HCT116 (cell line): Measurements from ENCODE around the gene CWC27. TPM values are rescaled to one million over a fixed set of nuclear protein-coding genes. Genes with fewer than 3 reads are reported as not detected.

Source experiments
- ATAC-seq: fragments of 200-7000 bp; cut with Tn5 transposase; 2 replicates; pipeline ENCODE4 v1.9.1; 2020; ENCODE audit warnings: mild to moderate bottlenecking, moderate library complexity
- BruUV-seq: library from RNA; stranded (reverse); fragments of 400-500 nt; replicated peaks from 2 replicates; lab custom pipeline; 2021; lab: Mats Ljungman, UMichigan
- CTCF ChIA-PET: fragments of 300-600 bp; sonication (Branson Sonifier 250); formaldehyde crosslinking; loops from one replicate; lab custom pipeline; 2021; ENCODE audit warnings: antibody characterized with exemption; lab: Charles Lee
- POLR2A ChIA-PET: fragments of 300-600, 350-600 bp; sonication (Branson Sonifier 250); formaldehyde crosslinking; loops from one replicate; lab custom pipeline; 2021; ENCODE audit warnings: antibody characterized with exemption; lab: Charles Lee
- RAD21 ChIA-PET, 2 experiments: fragments of 300-600 bp; sonication (Branson Sonifier 250); formaldehyde crosslinking; loops; one replicate each; lab custom pipeline; 2023; ENCODE audit warnings: low total read pairs in 2 of 2; ENCODE audit not compliant: uncharacterized antibody in 2 of 2, unreplicated experiment in 2 of 2, low non-redundant PET in 1 of 2; lab: Charles Lee
- DNase-seq: peaks from one replicate; pipeline ENCODE4 v3.0.0-alpha.2; 2010; ENCODE audit warnings: low read depth, low spot score
- H2AFZ ChIP-seq: fragments of 200-600 bp; shearing (Covaris generic), sonication (generic); 2 replicates; pipeline ENCODE4 v1.6.1; 2017; ENCODE audit warnings: low read depth, mixed run types, mixed read lengths, antibody characterized with exemption, low read length; ENCODE audit not compliant: poor library complexity, severe bottlenecking
- H3K27ac ChIP-seq: 2 replicates; pipeline ENCODE4 v1.5.1; 2012; ENCODE audit warnings: low read depth, low read length
- H3K27me3 ChIP-seq: fragments of 200-600 bp; sonication (generic); 2 replicates; pipeline ENCODE4 v1.6.1; 2016; ENCODE audit warnings: mixed run types, low read length, mixed read lengths; ENCODE audit not compliant: insufficient read depth
- H3K36me3 ChIP-seq, 2 experiments: fragments of 200-500 bp in 1 of 2; fragments of 200-600 bp in 1 of 2; sonication (Bioruptor generic) in 1 of 2; sonication (generic) in 1 of 2; 2 replicates each; pipeline versions ENCODE4 v1.5.1 to v1.6.1; 2014 to 2016; ENCODE audit warnings: low read length in 2 of 2, inconsistent platforms in 1 of 2, mixed read lengths in 1 of 2, mixed run types in 1 of 2; ENCODE audit not compliant: insufficient read depth in 2 of 2, control insufficient read depth in 1 of 2
- H3K4me1 ChIP-seq, 2 experiments: fragments of 200-600 bp in 1 of 2; sonication (generic) in 1 of 2; 2 replicates each; pipeline versions ENCODE4 v1.5.1 to v1.6.1; 2012 to 2017; ENCODE audit warnings: low read length in 2 of 2, inconsistent platforms in 1 of 2, mild to moderate bottlenecking in 1 of 2, mixed read lengths in 1 of 2, mixed run types in 1 of 2, moderate library complexity in 1 of 2; ENCODE audit not compliant: insufficient read depth in 2 of 2, control insufficient read depth in 1 of 2
- H3K4me2 ChIP-seq: fragments of 200-600 bp; sonication (generic); 2 replicates; pipeline ENCODE4 v1.6.1; 2017; ENCODE audit warnings: mixed run types, low read length, mixed read lengths
- H3K4me3 ChIP-seq, 2 experiments: fragments of 200-600 bp in 1 of 2; sonication (generic) in 1 of 2; replicated peaks in 1 of 2; 2 replicates each; pipeline ENCODE4 v1.5.1; 2011 to 2016; ENCODE audit warnings: low read length in 2 of 2, control low read depth in 1 of 2, low read depth in 1 of 2, mild to moderate bottlenecking in 1 of 2, mixed read lengths in 1 of 2, mixed run types in 1 of 2
- H3K79me2 ChIP-seq: fragments of 200-600 bp; sonication (generic); 2 replicates; pipeline ENCODE4 v1.6.1; 2017; ENCODE audit warnings: mild to moderate bottlenecking, mixed run types, low read length, moderate library complexity, mixed read lengths; ENCODE audit not compliant: insufficient read depth
- H3K9ac ChIP-seq: fragments of 200-600 bp; sonication (generic); 2 replicates; pipeline ENCODE4 v1.6.1; 2016; ENCODE audit warnings: low read length, mixed read lengths
- H3K9me2 ChIP-seq: fragments of 200-600 bp; sonication (generic), shearing (Covaris generic); 2 replicates; pipeline ENCODE4 v1.6.1; 2017; ENCODE audit warnings: mixed run types, mild to moderate bottlenecking, moderate library complexity; ENCODE audit not compliant: insufficient read depth
- H3K9me3 ChIP-seq, 2 experiments: fragments of 200-500 bp in 1 of 2; fragments of 200-600 bp in 1 of 2; sonication (Bioruptor generic) in 1 of 2; sonication (generic) in 1 of 2; 2 replicates each; pipeline ENCODE4 v1.6.1; 2014 to 2017; ENCODE audit warnings: low read length in 2 of 2, mixed read lengths in 2 of 2, inconsistent platforms in 1 of 2, low read depth in 1 of 2, mild to moderate bottlenecking in 1 of 2, mixed run types in 1 of 2, moderate library complexity in 1 of 2; ENCODE audit not compliant: control insufficient read depth in 1 of 2, insufficient read depth in 1 of 2
- H4K20me1 ChIP-seq: fragments of 200-600 bp; sonication (generic), shearing (Covaris generic); 2 replicates; pipeline ENCODE4 v1.6.1; 2017; ENCODE audit warnings: mixed run types, mild to moderate bottlenecking, moderate library complexity; ENCODE audit not compliant: insufficient read depth
- CBX3 ChIP-seq: IDR thresholded peaks from 2 replicates; pipeline ENCODE4 v1.6.1; 2012; ENCODE audit warnings: low read depth
- CEBPB ChIP-seq: IDR thresholded peaks from 2 replicates; pipeline ENCODE4 v1.6.1; 2012; ENCODE audit warnings: low read depth
- EGR1 ChIP-seq: IDR thresholded peaks from 2 replicates; pipeline ENCODE4 v1.6.1; 2012; ENCODE audit warnings: low read depth
- ELF1 ChIP-seq: IDR thresholded peaks from 2 replicates; pipeline ENCODE4 v1.6.1; 2012; ENCODE audit warnings: low read depth, borderline replicate concordance
- EZH2 ChIP-seq: fragments of 200-600 bp; sonication (generic); IDR thresholded peaks from 2 replicates; pipeline ENCODE4 v1.6.1; 2017; ENCODE audit warnings: antibody characterized with exemption, mixed run types
- EZH2phosphoT487 ChIP-seq: fragments of 200-600 bp; IDR thresholded peaks from 2 replicates; pipeline ENCODE4 v1.6.1; 2018; ENCODE audit warnings: antibody characterized with exemption, borderline replicate concordance
- FOSL1 ChIP-seq: IDR thresholded peaks from 2 replicates; pipeline ENCODE4 v1.6.1; 2012; ENCODE audit warnings: low read depth
- JUND ChIP-seq: IDR thresholded peaks from 2 replicates; pipeline ENCODE4 v1.6.1; 2012
- POLR2A ChIP-seq: IDR thresholded peaks from 2 replicates; pipeline ENCODE4 v1.7.0; 2011; ENCODE audit warnings: borderline replicate concordance; ENCODE audit not compliant: insufficient read depth, insufficient read length; ENCODE audit errors: extremely low read depth
- POLR2AphosphoS5 ChIP-seq: IDR thresholded peaks from 2 replicates; pipeline ENCODE4 v1.6.1; 2011; ENCODE audit warnings: mild to moderate bottlenecking, low read depth, low read length, moderate library complexity
- SIN3A ChIP-seq: IDR thresholded peaks from 2 replicates; pipeline ENCODE4 v1.6.1; 2012; ENCODE audit warnings: low read depth
- SP1 ChIP-seq: IDR thresholded peaks from 2 replicates; pipeline ENCODE4 v1.6.1; 2012; ENCODE audit warnings: low read depth
- SRF ChIP-seq: IDR thresholded peaks from 2 replicates; pipeline ENCODE4 v1.6.1; 2012; ENCODE audit warnings: low read depth
- YY1 ChIP-seq: IDR thresholded peaks from 2 replicates; pipeline ENCODE4 v1.6.1; 2011; ENCODE audit warnings: low read length, low read depth, moderate library complexity, mild to moderate bottlenecking; ENCODE audit not compliant: insufficient replicate concordance; ENCODE audit errors: extremely low read depth
- ZBTB33 ChIP-seq: IDR thresholded peaks from 2 replicates; pipeline ENCODE4 v1.6.1; 2011; ENCODE audit warnings: mild to moderate bottlenecking, low read length, moderate library complexity; ENCODE audit not compliant: insufficient replicate concordance; ENCODE audit errors: extremely low read depth
- ZFX ChIP-seq: fragments of 450-650 bp; IDR thresholded peaks from 2 replicates; pipeline ENCODE4 v1.6.1; 2017
- intact Hi-C: fragments of 100-400 bp; cut with micrococcal nuclease; formaldehyde crosslinking; loops from 2 replicates; pipeline ENCODE4 v1.10.0; 2022
- total RNA-seq: library from RNA; stranded (reverse); gene quantifications from one replicate; pipeline ENCODE4 v1.2.1, GENCODE V29; 2021; ENCODE audit not compliant: unreplicated experiment
- TF ChIP-seq, protein P1 (sequence below): IDR thresholded peaks from 2 replicates; pipeline ENCODE4 v1.6.1; 2012
- TF ChIP-seq, protein P2 (sequence below): IDR thresholded peaks from 2 replicates; pipeline ENCODE4 v1.6.1; 2012

The CWC27 gene
- total RNA-seq, 1 experiment from 2014 or later, result 29.1 TPM

GRCh38 chr5:64840958-64841357 lies 72.2 kb downstream of the CWC27 start:
- no peaks in the 10 kb centered on the region for H3K27me3 ChIP-seq
- H2AFZ ChIP-seq, result no peak overlapping the region
- no peaks in the 10 kb centered on the region for H3K36me3 ChIP-seq
- TF ChIP-seq ZFX, result no peak
- no peak for TF ChIP-seq YY1
- no peak for TF ChIP-seq ELF1
- no peak for TF ChIP-seq JUND
- TF ChIP-seq, protein P1, sequence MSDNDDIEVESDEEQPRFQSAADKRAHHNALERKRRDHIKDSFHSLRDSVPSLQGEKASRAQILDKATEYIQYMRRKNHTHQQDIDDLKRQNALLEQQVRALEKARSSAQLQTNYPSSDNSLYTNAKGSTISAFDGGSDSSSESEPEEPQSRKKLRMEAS, result no peak
- no peak for TF ChIP-seq SIN3A
- no peak for TF ChIP-seq ZBTB33
- TF ChIP-seq EZH2, result no peak
- H4K20me1 ChIP-seq, result no peaks in the 10 kb centered on the region
- intact Hi-C loops, result no loop called here
- no peak overlapping the region for H3K27ac ChIP-seq
- BruUV-seq, result no TSS peak
- H3K9ac ChIP-seq, result no peak overlapping the region
- H3K9me2 ChIP-seq, result no peaks in the 10 kb centered on the region
- ChIA-PET RAD21 (no interaction called here), CTCF (no interaction called here), POLR2A (no interaction called here)
- H3K4me1 ChIP-seq, result no peaks in the 10 kb centered on the region
- no peaks in the 10 kb centered on the region for H3K79me2 ChIP-seq
- H3K4me2 ChIP-seq, result no peak overlapping the region
- no peaks in the 10 kb centered on the region for H3K9me3 ChIP-seq
- H3K4me3 ChIP-seq, result no peak overlapping the region
- no peak for DNase-seq
- no peak for ATAC-seq

- no peaks in the 10 kb centered on the region for H3K4me1 ChIP-seq
- no peak overlapping the region for H2AFZ ChIP-seq
- POLR2A ChIA-PET, result no interaction called here
- H3K4me2 ChIP-seq, result no peak overlapping the region
- RAD21 ChIA-PET, result no interaction called here
- intact Hi-C loops, result no loop called here
- no peaks in the 10 kb centered on the region for H4K20me1 ChIP-seq
- no peak for TF ChIP-seq EGR1
- TF ChIP-seq FOSL1, result no peak
- no peak for TF ChIP-seq SP1
- TF ChIP-seq, protein P2, sequence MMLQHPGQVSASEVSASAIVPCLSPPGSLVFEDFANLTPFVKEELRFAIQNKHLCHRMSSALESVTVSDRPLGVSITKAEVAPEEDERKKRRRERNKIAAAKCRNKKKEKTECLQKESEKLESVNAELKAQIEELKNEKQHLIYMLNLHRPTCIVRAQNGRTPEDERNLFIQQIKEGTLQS, result no peak
- TF ChIP-seq ZFX, result no peak
- TF ChIP-seq EZH2phosphoT487, result no peak
- TF ChIP-seq, protein P1, result no peak
- TF ChIP-seq CEBPB, result no peak
- TF ChIP-seq POLR2A, result no peak
- no peak for TF ChIP-seq POLR2AphosphoS5
- TF ChIP-seq EZH2, result no peak
- no peak for TF ChIP-seq SIN3A
- TF ChIP-seq CBX3, result no peak
- TF ChIP-seq ZBTB33, result no peak
- TF ChIP-seq SRF, result no peak
- no peak for TF ChIP-seq YY1
- H3K9me2 ChIP-seq, result no peaks in the 10 kb centered on the region
- H3K9me3 ChIP-seq, result no peaks in the 10 kb centered on the region
- DNase-seq (no peak), ATAC-seq (no peak)
- no peaks in the 10 kb centered on the region for H3K79me2 ChIP-seq
- H3K36me3 ChIP-seq, result no peaks in the 10 kb centered on the region
- H3K27me3 ChIP-seq, result no peaks in the 10 kb centered on the region
- H3K27ac ChIP-seq, result no peak overlapping the region
- H3K9ac ChIP-seq, result no peak overlapping the region
- no peak overlapping the region for H3K4me3 ChIP-seq
- BruUV-seq, result no TSS peak
- CTCF ChIA-PET, result no interaction called here
Measured at GRCh38 chr5:64853777-64854176, 85.0 kb downstream of the CWC27 start.
